NK-92 treated with Interleukin-12 subunit alpha and Interleukin-12 subunit beta, amount 100 ng/mL, for 24 hours (cell line): ENCODE results near the gene PIP5K1B.
A peak's percentile ranks its signal among the peaks of the same experiment; 100 is the strongest.
"Not testable (repeated sequence)": the region's sequence is repeated elsewhere in the genome, so short reads cannot be mapped to it uniquely, and the experiment has no call there.

Experiments used
- DNase-seq: peaks from one replicate; lab custom pipeline; 2025; lab: John Stamatoyannopoulos, UW

The PIP5K1B gene

DNA sequence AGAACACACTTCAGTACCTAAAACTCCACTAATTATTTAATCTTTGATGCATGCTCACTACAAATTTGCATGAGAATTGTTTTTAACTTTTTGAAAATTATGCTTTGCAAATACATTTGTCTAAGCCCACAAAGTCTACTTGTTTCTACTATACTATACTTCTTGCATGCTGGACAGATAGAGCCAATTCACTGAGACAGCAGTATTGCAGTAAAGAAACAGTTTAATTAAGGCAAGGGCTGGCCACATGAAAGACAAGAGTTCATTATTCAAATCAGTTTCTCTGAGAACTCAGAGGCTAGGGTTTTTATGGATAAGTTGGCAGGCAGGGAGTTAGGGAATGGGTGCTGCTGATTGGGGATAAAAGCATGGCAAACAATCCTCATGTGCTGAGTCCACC is 324.5 kb downstream of the PIP5K1B start:
- DNase-seq: no peak

DNA sequence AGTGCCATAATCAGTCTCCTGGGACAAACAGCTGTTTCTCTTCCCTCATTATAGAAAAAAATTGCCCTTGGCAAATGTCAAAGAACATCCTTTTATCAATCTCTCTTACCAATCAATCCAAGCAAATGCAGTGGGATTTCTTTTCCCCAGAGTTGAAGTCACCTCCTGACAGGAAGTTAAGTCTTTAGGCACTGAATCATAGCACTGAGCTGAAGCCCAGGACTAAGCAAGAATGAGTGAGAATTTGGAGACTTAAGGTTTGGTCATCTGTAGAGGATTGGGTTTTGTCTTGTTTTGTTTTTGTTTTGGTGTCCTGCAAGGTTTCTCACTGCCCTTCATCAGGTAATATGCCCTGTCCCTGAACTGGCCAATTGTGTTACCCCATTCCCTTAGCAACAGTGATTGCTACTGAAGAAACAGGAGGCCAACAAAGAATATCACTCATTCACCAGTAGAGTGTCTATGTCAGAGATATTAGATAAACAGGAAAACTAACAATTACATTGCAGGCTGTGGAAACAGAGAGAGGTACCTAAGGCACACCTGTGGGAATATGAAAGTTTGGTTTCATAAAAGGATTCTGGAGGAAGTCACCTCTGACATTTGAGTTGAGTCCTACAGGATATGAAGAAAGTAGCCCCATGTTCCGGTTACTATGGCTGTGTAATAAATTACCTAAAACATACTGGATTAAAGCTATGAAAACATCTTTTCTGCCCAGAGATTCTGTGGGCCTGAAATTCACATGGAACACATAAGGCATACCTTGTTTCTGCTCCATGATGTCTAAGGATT is 326.0 kb downstream of the PIP5K1B start:
- no peak for DNase-seq

DNA sequence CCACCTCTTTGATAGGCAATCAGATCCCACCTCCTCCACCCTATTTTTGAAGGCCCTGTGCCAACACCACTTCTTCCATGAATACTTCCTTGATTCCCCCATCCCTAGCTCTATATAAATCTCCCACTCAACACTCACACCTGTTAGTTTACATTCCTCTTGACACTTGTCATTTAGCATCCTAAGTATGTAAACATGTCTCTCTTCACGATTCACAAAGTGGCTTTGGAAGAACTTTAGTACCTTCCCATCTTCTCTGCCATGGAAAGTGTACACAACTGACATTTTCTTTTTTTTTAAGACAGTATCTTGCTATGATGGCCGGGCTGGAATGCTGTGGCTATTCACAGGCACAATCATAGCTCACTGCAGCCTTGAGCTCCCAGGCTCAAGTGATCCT is 329.0 kb downstream of the PIP5K1B start:
- no peak for DNase-seq

DNA sequence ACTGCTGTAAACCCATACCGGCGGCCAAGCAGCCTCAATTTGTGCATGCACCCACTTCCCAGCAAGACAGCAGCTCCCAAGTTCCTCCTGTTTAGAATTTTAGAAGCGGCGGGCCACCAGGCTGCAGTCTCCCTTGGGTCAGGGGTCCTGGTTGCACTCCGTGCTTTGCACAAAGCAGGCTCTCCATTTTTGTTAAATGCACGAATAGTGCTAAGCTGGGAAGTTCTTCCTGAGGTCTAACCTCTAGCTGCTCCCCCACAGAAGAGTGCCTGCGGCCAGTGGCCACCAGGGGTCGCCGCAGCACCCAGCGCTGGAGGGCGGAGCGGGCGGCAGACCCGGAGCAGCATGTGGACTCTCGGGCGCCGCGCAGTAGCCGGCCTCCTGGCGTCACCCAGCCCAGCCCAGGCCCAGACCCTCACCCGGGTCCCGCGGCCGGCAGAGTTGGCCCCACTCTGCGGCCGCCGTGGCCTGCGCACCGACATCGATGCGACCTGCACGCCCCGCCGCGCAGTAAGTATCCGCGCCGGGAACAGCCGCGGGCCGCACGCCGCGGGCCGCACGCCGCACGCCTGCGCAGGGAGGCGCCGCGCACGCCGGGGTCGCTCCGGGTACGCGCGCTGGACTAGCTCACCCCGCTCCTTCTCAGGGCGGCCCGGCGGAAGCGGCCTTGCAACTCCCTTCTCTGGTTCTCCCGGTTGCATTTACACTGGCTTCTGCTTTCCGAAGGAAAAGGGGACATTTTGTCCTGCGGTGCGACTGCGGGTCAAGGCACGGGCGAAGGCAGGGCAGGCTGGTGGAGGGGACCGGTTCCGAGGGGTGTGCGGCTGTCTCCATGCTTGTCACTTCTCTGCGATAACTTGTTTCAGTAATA is 330.6 kb downstream of the PIP5K1B start, which contains the start of gene FXN:
TSS of gene FXN (plus strand) at position 315 of the 871 bp plus-strand sequence. CDS start at position 346, 31 bp downstream.
- peak; percentile 62 for DNase-seq

DNA sequence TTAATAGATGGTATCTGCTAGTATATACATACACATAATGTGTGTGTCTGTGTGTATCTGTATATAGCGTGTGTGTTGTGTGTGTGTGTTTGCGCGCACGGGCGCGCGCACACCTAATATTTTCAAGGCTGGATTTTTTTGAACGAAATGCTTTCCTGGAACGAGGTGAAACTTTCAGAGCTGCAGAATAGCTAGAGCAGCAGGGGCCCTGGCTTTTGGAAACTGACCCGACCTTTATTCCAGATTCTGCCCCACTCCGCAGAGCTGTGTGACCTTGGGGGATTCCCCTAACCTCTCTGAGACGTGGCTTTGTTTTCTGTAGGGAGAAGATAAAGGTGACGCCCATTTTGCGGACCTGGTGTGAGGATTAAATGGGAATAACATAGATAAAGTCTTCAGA is 331.3 kb downstream of the PIP5K1B start:
- no peak for DNase-seq

DNA sequence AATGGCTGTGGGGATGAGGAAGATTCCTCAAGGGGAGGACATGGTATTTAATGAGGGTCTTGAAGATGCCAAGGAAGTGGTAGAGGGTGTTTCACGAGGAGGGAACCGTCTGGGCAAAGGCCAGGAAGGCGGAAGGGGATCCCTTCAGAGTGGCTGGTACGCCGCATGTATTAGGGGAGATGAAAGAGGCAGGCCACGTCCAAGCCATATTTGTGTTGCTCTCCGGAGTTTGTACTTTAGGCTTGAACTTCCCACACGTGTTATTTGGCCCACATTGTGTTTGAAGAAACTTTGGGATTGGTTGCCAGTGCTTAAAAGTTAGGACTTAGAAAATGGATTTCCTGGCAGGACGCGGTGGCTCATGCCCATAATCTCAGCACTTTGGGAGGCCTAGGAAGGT is 331.8 kb downstream of the PIP5K1B start:
- DNase-seq: no peak

DNA sequence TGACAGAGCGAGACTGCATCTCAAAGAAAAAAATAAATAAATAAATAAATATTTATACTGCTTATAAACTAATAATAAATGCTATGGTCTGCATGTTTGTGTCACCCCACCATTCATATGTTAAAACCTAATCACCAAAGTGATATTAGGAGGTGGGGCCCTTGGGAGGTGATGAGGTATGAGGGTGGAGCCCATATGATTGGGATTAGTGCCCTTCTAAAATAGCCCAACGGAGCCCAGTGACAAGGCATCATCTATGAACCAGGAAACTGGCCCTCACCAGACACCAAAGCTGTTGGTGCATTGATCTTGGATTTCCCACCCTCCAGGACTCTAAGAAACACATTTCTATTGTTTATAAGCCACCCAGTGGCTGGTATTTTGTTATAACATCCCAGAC is 335.6 kb downstream of the PIP5K1B start:
- DNase-seq: no peak

DNA sequence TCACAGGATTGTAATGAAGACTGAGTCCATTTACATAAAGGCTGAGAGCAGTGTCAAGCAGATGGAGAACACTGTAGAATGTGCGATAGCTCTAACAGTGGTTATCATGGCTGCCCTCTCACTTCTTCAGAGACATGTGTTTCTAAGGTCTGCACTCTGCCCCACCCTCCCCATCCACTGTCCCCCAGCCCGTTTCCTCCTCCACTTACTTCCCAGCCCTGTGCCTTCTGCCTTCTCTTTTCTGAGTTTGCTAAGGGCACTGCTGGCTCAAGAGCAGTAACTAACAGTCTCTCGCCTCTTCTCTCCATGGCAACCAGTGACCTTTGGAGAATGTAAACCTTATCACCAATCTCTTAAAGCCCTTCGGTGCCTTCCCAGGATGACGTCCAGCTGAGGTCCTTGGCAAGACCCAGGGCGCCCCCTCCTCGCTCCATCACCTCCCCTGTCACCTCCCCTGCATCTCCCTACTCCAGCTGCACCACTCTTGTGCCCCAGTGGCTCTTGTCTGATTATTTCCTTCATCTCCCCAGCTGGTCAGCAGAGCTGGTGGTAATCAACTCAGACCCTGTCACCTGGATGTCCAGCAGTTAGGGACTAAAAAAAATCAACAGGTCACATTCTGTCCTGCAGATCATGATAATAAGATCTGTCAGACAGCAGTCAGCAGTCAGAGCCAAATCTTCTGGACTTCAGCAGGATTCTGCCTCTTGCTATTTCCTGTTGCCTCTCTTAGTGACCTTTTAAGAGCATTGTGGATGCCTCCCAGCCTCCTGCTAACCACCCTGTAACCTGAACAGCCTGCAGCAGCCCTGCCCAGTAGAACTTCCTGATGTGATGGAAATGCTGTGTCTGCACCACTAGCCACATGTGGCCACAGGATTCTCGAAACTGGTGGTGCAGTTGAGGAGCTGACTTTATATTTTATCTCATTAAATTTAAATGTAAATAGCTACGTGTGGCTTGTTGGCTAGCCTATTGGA is 339.5 kb downstream of the PIP5K1B start:
- no peak for DNase-seq

DNA sequence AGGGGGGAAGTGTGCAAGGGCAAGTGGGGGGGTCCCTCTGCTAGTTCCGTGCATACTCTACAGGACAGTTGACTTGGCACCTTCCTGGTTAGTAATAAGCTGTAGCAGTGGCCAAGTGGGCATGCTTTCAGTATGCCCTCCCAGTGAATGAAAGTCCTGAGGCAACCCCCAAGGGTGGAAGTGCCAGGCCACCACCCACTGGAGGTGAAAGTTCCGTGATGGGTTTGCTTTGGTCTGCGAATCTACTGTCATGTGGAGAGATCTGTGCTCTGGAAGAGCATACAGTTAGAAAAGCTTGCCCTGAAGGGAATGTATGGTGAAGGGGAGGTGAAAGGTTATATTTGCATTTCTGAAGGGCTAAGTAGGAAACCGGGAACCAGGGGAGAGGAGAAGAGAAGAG is 340.8 kb downstream of the PIP5K1B start:
- DNase-seq: no peak

DNA sequence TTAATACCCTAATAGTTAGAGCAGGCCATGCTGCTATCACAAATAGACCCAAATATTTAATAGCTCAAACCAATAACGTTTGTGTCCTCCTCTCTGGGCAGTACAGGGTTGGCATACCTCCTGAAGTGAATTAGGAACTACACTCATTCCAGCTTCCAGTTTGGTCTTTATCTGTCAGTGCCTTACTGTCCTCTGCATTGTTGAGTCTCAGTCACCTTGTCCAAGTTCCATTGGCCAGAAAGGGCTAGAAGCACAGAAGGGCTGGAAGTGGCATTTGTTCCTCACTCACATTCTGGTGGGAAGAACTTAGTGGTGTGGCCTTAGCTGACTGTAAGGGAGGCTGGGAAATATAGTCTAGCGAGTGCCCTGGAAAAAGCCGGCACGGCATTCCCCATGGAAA is 341.7 kb downstream of the PIP5K1B start:
- no peak for DNase-seq

DNA sequence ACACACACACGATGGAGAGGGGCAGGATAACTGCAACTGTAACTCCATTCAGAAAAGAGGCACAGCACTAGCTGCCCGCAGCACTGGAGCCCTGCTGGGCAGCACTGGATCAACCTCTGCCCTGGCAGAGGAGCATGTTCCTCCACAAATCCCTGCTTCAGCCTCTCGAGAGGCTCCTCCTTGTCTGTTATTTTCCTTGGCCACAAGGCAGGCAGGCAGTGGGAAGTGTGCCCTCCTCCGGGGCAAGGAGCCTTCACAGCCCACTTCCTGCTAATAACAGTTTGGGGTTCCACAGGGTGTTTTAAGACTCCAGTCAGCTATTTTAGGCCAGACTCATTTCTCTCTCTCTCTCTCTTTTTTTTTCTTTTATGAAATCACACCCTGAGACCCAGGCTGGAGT is 342.3 kb downstream of the PIP5K1B start:
- DNase-seq: no peak

DNA sequence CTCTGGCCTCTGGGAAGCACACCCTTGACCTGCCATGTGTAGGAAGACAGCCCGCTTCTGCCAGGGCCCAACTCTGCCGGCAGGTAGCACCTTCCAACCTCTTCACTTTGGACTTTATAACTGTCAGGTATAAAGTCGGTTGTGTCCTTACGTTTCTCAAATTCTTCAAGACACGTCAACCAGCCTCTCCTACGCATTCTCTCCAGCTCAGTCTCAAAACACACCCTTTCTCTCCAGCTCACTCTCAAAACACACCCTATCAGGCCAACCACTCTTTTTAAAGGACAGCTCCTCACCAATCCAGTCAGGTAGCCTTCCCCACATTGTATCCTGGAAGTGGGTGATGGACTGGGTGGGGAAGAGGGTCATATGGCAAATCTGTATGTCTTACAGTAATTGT is 344.1 kb downstream of the PIP5K1B start:
- DNase-seq: no peak

DNA sequence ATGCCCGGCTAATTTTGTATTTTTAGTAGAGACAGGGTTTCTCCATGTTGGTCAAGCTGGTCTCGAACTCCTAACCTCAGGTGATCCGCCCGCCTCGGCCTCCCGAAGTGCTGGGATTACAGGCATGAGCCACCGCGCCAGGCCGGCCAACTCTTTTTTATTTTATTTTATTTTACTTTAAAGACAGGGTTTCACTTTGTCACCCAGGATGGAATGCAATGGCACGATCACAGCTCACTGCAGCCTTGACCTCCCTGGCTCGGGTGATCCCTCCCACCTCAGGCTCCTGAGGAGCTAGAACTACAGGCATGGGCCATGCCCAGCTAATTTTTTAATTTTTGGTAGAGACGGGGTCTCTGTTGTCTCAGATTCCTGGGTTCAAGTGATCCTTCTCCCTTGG is 345.9 kb downstream of the PIP5K1B start:
- DNase-seq: not testable (repeated sequence)

DNA sequence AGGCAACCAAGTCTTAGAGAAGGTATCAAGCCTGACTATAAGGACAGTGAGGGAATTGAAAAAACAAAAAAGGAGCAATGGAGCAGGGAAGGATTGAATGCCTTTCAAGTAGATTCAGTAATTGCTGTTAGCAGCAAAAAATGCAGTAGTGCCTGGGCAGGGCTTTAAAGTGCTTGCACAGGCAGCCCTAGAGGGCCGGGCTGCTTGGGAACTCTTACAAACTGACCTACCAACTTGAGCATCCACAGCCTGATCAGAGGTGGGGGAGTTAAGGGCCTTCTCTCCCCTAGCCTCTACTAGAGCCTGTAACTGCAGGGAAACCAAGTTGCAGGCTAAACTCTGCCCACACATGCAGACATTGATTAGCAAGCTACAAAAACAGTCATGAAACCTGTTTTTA is 349.9 kb downstream of the PIP5K1B start:
- DNase-seq: no peak

DNA sequence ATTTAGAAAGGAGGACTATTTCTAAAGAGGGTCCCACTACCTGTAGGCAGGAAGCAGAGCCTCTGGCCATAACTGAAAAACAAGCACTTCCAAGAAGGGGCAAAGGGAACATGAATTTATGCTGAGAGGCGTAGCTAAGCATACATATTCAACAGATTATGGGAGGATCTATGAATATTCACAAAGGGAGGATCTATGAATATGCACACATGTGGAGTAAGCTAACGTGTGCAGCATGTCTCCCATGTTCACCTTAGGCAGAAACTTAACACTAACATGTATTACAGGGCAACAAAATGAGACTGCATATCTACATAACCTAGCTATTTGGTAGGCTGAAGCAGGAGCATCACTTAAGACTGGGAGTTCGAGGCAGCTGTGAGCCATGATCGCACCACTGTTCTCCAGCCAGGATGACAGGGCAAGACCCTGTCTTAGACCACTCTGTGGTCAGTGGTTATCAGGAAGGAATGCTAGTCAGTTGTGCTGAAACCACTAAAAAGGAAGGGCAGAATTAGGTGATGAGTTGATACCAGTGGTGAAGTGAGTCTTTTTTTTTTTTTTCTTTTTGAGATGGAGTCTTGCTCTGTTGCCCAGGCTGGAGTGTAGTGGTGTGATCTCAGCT is 351.3 kb downstream of the PIP5K1B start:
- no peak for DNase-seq

DNA sequence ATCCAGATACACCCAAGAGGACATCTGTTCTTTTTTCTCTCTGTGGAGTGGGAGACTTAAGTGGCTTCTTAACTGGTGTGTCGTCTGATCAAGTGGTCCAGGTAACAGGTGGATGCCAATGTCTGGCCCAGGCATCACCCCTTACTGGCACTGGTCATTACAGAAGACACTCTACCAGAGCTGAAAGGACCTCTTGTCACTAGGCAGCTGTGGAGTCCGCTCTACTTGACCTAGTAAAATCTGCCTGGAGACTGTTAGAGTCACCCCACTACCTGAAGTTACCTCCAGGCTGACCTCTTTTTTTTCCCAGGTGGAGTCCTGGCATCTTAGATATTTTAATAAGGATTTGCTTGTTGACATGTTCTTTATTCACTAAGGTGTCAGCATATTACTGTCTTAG is 353.1 kb downstream of the PIP5K1B start:
- no peak for DNase-seq
